Measurements from ENCODE around the gene ENPP7.

Gene ENPP7

GRCh38 chr17:79702550-79703236, 28.1 kb upstream of the ENPP7 start:
- no peak for DNase-seq (ENCODE audit: low spot score)

- DNase-seq (ENCODE audit: low spot score) = no peak
Observed at GRCh38 chr17:79704691-79705090, 26.1 kb upstream of the ENPP7 start.

- no peak for DNase-seq (ENCODE audit: low spot score)
Observed at GRCh38 chr17:79705674-79706073, 25.1 kb upstream of the ENPP7 start.

- no peak for DNase-seq (ENCODE audit: low spot score)
Observed at GRCh38 chr17:79706931-79707850, 23.6 kb upstream of the ENPP7 start.

GRCh38 chr17:79707931-79708891, 22.5 kb upstream of the ENPP7 start:
- peak; percentile 84 for DNase-seq (ENCODE audit: low spot score)

- no peak for DNase-seq (ENCODE audit: low spot score)
Observed at GRCh38 chr17:79711715-79712305, 18.9 kb upstream of the ENPP7 start.

GRCh38 chr17:79713391-79713790, 17.4 kb upstream of the ENPP7 start:
- DNase-seq (ENCODE audit: low spot score) = no peak

GRCh38 chr17:79714176-79715097, 16.3 kb upstream of the ENPP7 start:
- no peak for DNase-seq (ENCODE audit: low spot score)

GRCh38 chr17:79715098-79715942, 15.4 kb upstream of the ENPP7 start:
- DNase-seq (ENCODE audit: low spot score) = no peak

GRCh38 chr17:79715943-79716797, 14.6 kb upstream of the ENPP7 start:
- no peak for DNase-seq (ENCODE audit: low spot score)

- DNase-seq (ENCODE audit: low spot score) = no peak
Observed at GRCh38 chr17:79720705-79721292, 9.9 kb upstream of the ENPP7 start.

GRCh38 chr17:79721993-79722671, 8.6 kb upstream of the ENPP7 start:
- no peak for DNase-seq (ENCODE audit: low spot score)

- no peak for DNase-seq (ENCODE audit: low spot score)
Observed at GRCh38 chr17:79722787-79723186, 8.0 kb upstream of the ENPP7 start.

- DNase-seq (ENCODE audit: low spot score) = peak; percentile 94
Observed at GRCh38 chr17:79728169-79728907, 2.4 kb upstream of the ENPP7 start.

- DNase-seq (ENCODE audit: low spot score) = no peak
Observed at GRCh38 chr17:79728908-79729471, 1.8 kb upstream of the ENPP7 start.

GRCh38 chr17:79729761-79730160, 982 bp upstream of the ENPP7 start:
- DNase-seq (ENCODE audit: low spot score) = no peak

- no peak for DNase-seq (ENCODE audit: low spot score)
Observed at GRCh38 chr17:79730437-79730768, 340 bp upstream of the ENPP7 start.
